Stomach smooth muscle (tissue), 2 donors: ENCODE measurements around the gene ARL5C.

Experiments used
- H3K27ac ChIP-seq: one replicate; pipeline ENCODE4 v1.7.0; 2013; ENCODE audit warnings: mild to moderate bottlenecking, low read length, inconsistent platforms
- H3K27me3 ChIP-seq, 2 donors: one replicate each; pipeline ENCODE4 v1.7.0; 2013; ENCODE audit warnings: low read length in 2 of 2; ENCODE audit not compliant: insufficient read depth in 2 of 2, control insufficient read depth in 1 of 2
- H3K36me3 ChIP-seq, 2 donors: one replicate each; pipeline ENCODE4 v1.7.0; 2013; ENCODE audit warnings: low read length in 2 of 2; ENCODE audit not compliant: control insufficient read depth in 2 of 2, insufficient read depth in 2 of 2
- H3K4me1 ChIP-seq: one replicate; pipeline ENCODE4 v1.7.0; 2013; ENCODE audit warnings: low read length; ENCODE audit not compliant: control insufficient read depth, insufficient read depth
- H3K4me3 ChIP-seq, 2 donors: one replicate each; pipeline ENCODE4 v1.7.0; 2013; ENCODE audit warnings: low read length in 2 of 2
- H3K9ac ChIP-seq, 2 donors: one replicate each; pipeline ENCODE4 v1.7.0; 2013; ENCODE audit warnings: low read length in 2 of 2, mild to moderate bottlenecking in 1 of 2
- H3K9me3 ChIP-seq, 2 donors: one replicate each; pipeline ENCODE4 v1.7.0; 2013; ENCODE audit warnings: low read length in 2 of 2; ENCODE audit not compliant: control insufficient read depth in 2 of 2
- donor health status: healthy.
- donor health status: Pancreatic carcinoma.

ARL5C gene

GRCh38 chr17:39107973-39108372 is 58.0 kb downstream of the ARL5C start:
- Histone ChIP-seq H3K4me1 (peaks cover 8% of the 10 kb centered on the region), H3K27ac (no peak overlapping the region), H3K9ac (no peak overlapping the region), H3K36me3 (no peaks in the 10 kb centered on the region), H3K9me3 (no peaks in the 10 kb centered on the region), H3K27me3 (no peaks in the 10 kb centered on the region), H3K4me3 (no peak overlapping the region)

GRCh38 chr17:39107155-39107554 is 58.8 kb downstream of the ARL5C start:
- H3K27ac ChIP-seq, result no peak overlapping the region
- no peaks in the 10 kb centered on the region for H3K27me3 ChIP-seq
- H3K9ac ChIP-seq, result no peak overlapping the region
- H3K4me3 ChIP-seq, result no peak overlapping the region
- no peaks in the 10 kb centered on the region for H3K9me3 ChIP-seq
- H3K36me3 ChIP-seq, result no peaks in the 10 kb centered on the region
- H3K4me1 ChIP-seq, result peaks cover 8% of the 10 kb centered on the region
